HepG2 (cell line): ENCODE data around the gene SLC7A8. TPM values are rescaled to one million over a fixed set of nuclear protein-coding genes. Genes with fewer than 3 reads are reported as not detected.

Experiments used
- ARID4A ChIP-seq: sonication (generic); formaldehyde crosslinking; IDR thresholded peaks from 2 replicates; pipeline ENCODE4 v1.5.0; 2020; ENCODE audit warnings: mild to moderate bottlenecking, missing genetic modification reagents, borderline replicate concordance
- FOSL1 ChIP-seq: sonication (generic); formaldehyde crosslinking; IDR thresholded peaks from 2 replicates; pipeline ENCODE4 v1.9.0; 2021; ENCODE audit warnings: missing genetic modification reagents, borderline replicate concordance
- HCFC1 ChIP-seq: fragments of 150-350 bp; IDR thresholded peaks from 2 replicates; pipeline ENCODE4 v1.6.1; 2014; ENCODE audit warnings: low read depth, low read length
- IKZF4 ChIP-seq: sonication (generic); formaldehyde crosslinking; IDR thresholded peaks from 2 replicates; pipeline ENCODE4 v1.5.1; 2020; ENCODE audit warnings: borderline replicate concordance, mild to moderate bottlenecking, low read depth, missing genetic modification reagents; ENCODE audit errors: not compliant biosample characterization
- KDM6A ChIP-seq: IDR thresholded peaks from 2 replicates; pipeline ENCODE4 v1.6.1; 2016; ENCODE audit warnings: low read depth
- KLF15 ChIP-seq: sonication (generic); formaldehyde crosslinking; IDR thresholded peaks from 2 replicates; pipeline ENCODE4 v1.8.1; 2023; ENCODE audit warnings: borderline replicate concordance, mild to moderate bottlenecking, inconsistent platforms, missing genetic modification reagents, mixed read lengths
- MEIS1 ChIP-seq: sonication (generic); formaldehyde crosslinking; IDR thresholded peaks from 2 replicates; pipeline ENCODE4 v1.9.0; 2021; ENCODE audit warnings: mild to moderate bottlenecking, missing genetic modification reagents, moderate library complexity, borderline replicate concordance
- MXD4 ChIP-seq: IDR thresholded peaks from 2 replicates; pipeline ENCODE4 v1.6.1; 2016; ENCODE audit warnings: mild to moderate bottlenecking, missing biosample characterization, missing genetic modification reagents
- TBX2 ChIP-seq: sonication (generic); formaldehyde crosslinking; IDR thresholded peaks from 2 replicates; pipeline ENCODE4 v1.5.0; 2020; ENCODE audit warnings: missing genetic modification reagents, mild to moderate bottlenecking, borderline replicate concordance
- ZNF318 ChIP-seq: sonication (generic); formaldehyde crosslinking; IDR thresholded peaks from 2 replicates; pipeline ENCODE4 v1.4.0; 2020; ENCODE audit warnings: mild to moderate bottlenecking, missing genetic modification reagents
- ZNF451 ChIP-seq: sonication (generic); formaldehyde crosslinking; IDR thresholded peaks from 2 replicates; pipeline ENCODE4 v1.5.0; 2020; ENCODE audit warnings: mild to moderate bottlenecking, missing genetic modification reagents
- ZNF562 ChIP-seq: sonication (generic); formaldehyde crosslinking; IDR thresholded peaks from 2 replicates; pipeline ENCODE4 v1.8.0; 2022; ENCODE audit warnings: missing genetic modification reagents, borderline replicate concordance
- ZNF703 ChIP-seq: sonication (generic); formaldehyde crosslinking; IDR thresholded peaks from 2 replicates; pipeline ENCODE4 v1.5.1; 2020; ENCODE audit warnings: missing genetic modification reagents, mild to moderate bottlenecking, moderate library complexity, borderline replicate concordance
- polyA plus RNA-seq, 8 experiments: library from polyadenylated mRNA; depleted of rRNA in 3 of 8; stranded (reverse) in 7 of 8; unstranded in 1 of 8; fragments of >200 nt; fragmentation: Illumina TruSeq in 4 of 8; extraction: Trizol in 4 of 8; gene quantifications; 2 replicates each; pipeline versions ENCODE4 v1.2.1 to v1.2.3, GENCODE V29; 2011 to 2016; ENCODE audit warnings: low read depth in 4 of 8, missing spikeins in 1 of 8, mixed read lengths in 1 of 8; ENCODE audit not compliant: insufficient read depth in 1 of 8
- total RNA-seq, 5 experiments: library from RNA; depleted of rRNA; stranded (reverse); fragments of >200 nt; fragmentation: Illumina TruSeq; extraction: Trizol; gene quantifications; 2 replicates each; pipeline ENCODE4 v1.2.3, GENCODE V29; 2016; ENCODE audit warnings: low read depth in 1 of 5
- TF ChIP-seq, protein P1 (sequence below): IDR thresholded peaks from 2 replicates; pipeline ENCODE4 v1.6.1; 2012; ENCODE audit warnings: inconsistent platforms
- TF ChIP-seq, protein P2 (sequence below): sonication (generic); formaldehyde crosslinking; IDR thresholded peaks from 2 replicates; pipeline ENCODE4 v1.8.1; 2023; ENCODE audit warnings: mild to moderate bottlenecking, missing genetic modification reagents

The SLC7A8 gene
- total and polyA plus RNA-seq, 2 of the 13 experiments (the other 11 are each of a cell fraction or from before 2014, with no cell fraction given) = 0.25 TPM; not detected in 1

DNA sequence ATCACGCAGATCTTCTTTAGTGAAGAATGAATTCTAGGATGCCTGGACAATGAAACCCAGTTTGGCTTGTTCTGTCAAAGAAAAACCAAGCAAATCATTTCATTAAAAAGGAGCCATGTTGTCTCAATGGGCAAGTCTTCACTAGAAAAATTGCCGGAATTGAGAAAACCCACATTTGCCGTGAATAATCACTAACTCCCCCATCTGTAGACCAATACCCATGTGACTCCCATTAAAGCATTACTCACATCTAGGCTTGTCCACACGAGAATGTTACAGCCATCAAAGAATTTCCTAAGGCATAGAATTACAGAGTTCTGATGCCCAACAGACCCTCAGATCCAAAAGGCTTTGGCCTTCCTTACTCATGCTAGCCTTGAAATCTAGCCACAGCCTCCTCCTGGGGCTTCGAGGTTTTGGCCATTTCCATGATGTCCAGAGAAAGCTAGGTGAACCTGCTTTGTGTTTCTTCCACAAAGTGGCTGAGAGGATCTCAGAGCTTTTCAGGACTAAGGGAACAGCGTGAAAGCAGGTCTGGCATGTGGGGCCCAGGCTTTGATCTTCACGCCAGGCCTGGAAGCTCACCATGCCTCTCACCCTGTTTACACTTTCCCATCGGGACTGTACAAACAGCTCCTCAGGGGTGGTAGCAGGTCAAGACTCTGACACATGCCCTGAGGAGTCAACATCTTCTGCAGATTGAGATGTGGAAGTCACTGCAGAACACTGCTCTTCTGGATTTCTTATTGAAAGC lies 12.1 kb downstream of the SLC7A8 start (continued):
- TF ChIP-seq ZNF562 (no peak), HCFC1 (no peak), MXD4 (CRISPR knock-in tag) (no peak), ZNF703 (CRISPR knock-in tag) (no peak), ZNF318 (no peak; the same call in 1 of the 2 replicates), KDM6A (no peak), FOSL1 (CRISPR knock-in tag) (no peak), ZNF451 (CRISPR knock-in tag) (no peak), IKZF4 (CRISPR knock-in tag) (no peak), MEIS1 (CRISPR knock-in tag) (no peak), KLF15 (CRISPR knock-in tag) (no peak), TBX2 (no peak), ARID4A (CRISPR knock-in tag) (no peak)
- TF ChIP-seq, protein P1, sequence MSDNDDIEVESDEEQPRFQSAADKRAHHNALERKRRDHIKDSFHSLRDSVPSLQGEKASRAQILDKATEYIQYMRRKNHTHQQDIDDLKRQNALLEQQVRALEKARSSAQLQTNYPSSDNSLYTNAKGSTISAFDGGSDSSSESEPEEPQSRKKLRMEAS = 0 out of 2 replicates have a peak, but pooled peaks have one; percentile 22
- TF ChIP-seq, protein P2, sequence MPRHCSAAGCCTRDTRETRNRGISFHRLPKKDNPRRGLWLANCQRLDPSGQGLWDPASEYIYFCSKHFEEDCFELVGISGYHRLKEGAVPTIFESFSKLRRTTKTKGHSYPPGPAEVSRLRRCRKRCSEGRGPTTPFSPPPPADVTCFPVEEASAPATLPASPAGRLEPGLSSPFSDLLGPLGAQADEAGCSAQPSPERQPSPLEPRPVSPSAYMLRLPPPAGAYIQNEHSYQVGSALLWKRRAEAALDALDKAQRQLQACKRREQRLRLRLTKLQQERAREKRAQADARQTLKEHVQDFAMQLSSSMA (CRISPR knock-in tag) = no peak
